WTC11 (cell line): ENCODE measurements around the gene SYCE3. TPM values are rescaled to one million over a fixed set of nuclear protein-coding genes. Genes with fewer than 3 reads are reported as not detected.

Experiments
- ATAC-seq: fragments of 200-7000 bp; cut with Tn5 transposase; 2 replicates; pipeline ENCODE4 v1.10.0; 2021; ENCODE audit warnings: mild to moderate bottlenecking, moderate library complexity
- CTCF ChIA-PET: fragments of 300-600 bp; sonication (Branson Sonifier 250); formaldehyde crosslinking; loops from one replicate; lab custom pipeline; 2021; ENCODE audit warnings: antibody characterized with exemption; lab: Charles Lee
- POLR2A ChIA-PET: fragments of 350-600 bp; sonication (Branson Sonifier 250); formaldehyde crosslinking; loops from one replicate; lab custom pipeline; 2021; ENCODE audit warnings: antibody characterized with exemption; lab: Charles Lee
- DNase-seq: peaks from one replicate; pipeline ENCODE4 v3.0.0; 2021; ENCODE audit warnings: low spot score
- H3K27ac Mint-ChIP-seq: 2 replicates; pipeline ENCODE4 v1.8.0; 2021; ENCODE audit warnings: mixed read lengths
- H3K27me3 Mint-ChIP-seq: 2 replicates; pipeline ENCODE4 v1.8.0; 2021; ENCODE audit warnings: low read depth, mild to moderate bottlenecking, moderate library complexity, mixed read lengths
- H3K36me3 Mint-ChIP-seq: 2 replicates; pipeline ENCODE4 v1.8.0; 2021; ENCODE audit warnings: mixed read lengths
- H3K4me1 Mint-ChIP-seq: 2 replicates; pipeline ENCODE4 v1.8.0; 2022; ENCODE audit warnings: mixed read lengths
- H3K4me3 Mint-ChIP-seq: 2 replicates; pipeline ENCODE4 v1.8.0; 2021; ENCODE audit warnings: mild to moderate bottlenecking, moderate library complexity, mixed read lengths
- H3K9me3 Mint-ChIP-seq: 2 replicates; pipeline ENCODE4 v1.8.0; 2021; ENCODE audit warnings: mixed read lengths
- ATF1 ChIP-seq: sonication (generic); formaldehyde crosslinking; IDR thresholded peaks from 2 replicates; pipeline ENCODE4 v1.8.1; 2023; ENCODE audit warnings: mild to moderate bottlenecking, moderate library complexity, missing genetic modification reagents
- ATF2 ChIP-seq: sonication (generic); formaldehyde crosslinking; IDR thresholded peaks from 2 replicates; pipeline ENCODE4 v1.8.1; 2022; ENCODE audit warnings: low read depth, missing genetic modification reagents, borderline replicate concordance
- E2F4 ChIP-seq: sonication (generic); formaldehyde crosslinking; IDR thresholded peaks from 2 replicates; pipeline ENCODE4 v1.8.1; 2022; ENCODE audit warnings: low read depth, mild to moderate bottlenecking, moderate library complexity, missing genetic modification reagents, borderline replicate concordance
- ETV6 ChIP-seq: sonication (generic); formaldehyde crosslinking; IDR thresholded peaks from 2 replicates; pipeline ENCODE4 v1.8.1; 2022; ENCODE audit warnings: mild to moderate bottlenecking, missing genetic modification reagents
- FOXK1 ChIP-seq: sonication (generic); formaldehyde crosslinking; IDR thresholded peaks from 2 replicates; pipeline ENCODE4 v1.8.0; 2022; ENCODE audit warnings: mild to moderate bottlenecking, moderate library complexity, missing genetic modification reagents
- HMGA2 ChIP-seq: fragments of 250-450 bp; sonication (Bioruptor Pico); IDR thresholded peaks from 2 replicates; pipeline ENCODE4 v1.4.0; 2021; ENCODE audit warnings: mild to moderate bottlenecking, moderate library complexity
- MLX ChIP-seq: sonication (generic); formaldehyde crosslinking; IDR thresholded peaks from 2 replicates; pipeline ENCODE4 v1.8.1; 2023; ENCODE audit warnings: mild to moderate bottlenecking, missing genetic modification reagents, moderate library complexity
- MYBL2 ChIP-seq: sonication (generic); formaldehyde crosslinking; IDR thresholded peaks from 2 replicates; pipeline ENCODE4 v1.8.1; 2023; ENCODE audit warnings: mild to moderate bottlenecking, moderate library complexity, missing genetic modification reagents
- NR2C2 ChIP-seq: sonication (generic); formaldehyde crosslinking; IDR thresholded peaks from 2 replicates; pipeline ENCODE4 v1.8.0; 2022; ENCODE audit warnings: mild to moderate bottlenecking, missing genetic modification reagents
- OVOL2 ChIP-seq: fragments of 250-450 bp; sonication (Bioruptor Pico); IDR thresholded peaks from 2 replicates; pipeline ENCODE4 v1.9.0; 2021; ENCODE audit warnings: mild to moderate bottlenecking, borderline replicate concordance
- PREB ChIP-seq: sonication (generic); formaldehyde crosslinking; IDR thresholded peaks from 2 replicates; pipeline ENCODE4 v1.8.1; 2022; ENCODE audit warnings: mild to moderate bottlenecking, missing genetic modification reagents, moderate library complexity, borderline replicate concordance
- SMAD3 ChIP-seq: sonication (generic); formaldehyde crosslinking; IDR thresholded peaks from 2 replicates; pipeline ENCODE4 v1.8.0; 2022; ENCODE audit warnings: missing genetic modification reagents, mild to moderate bottlenecking, borderline replicate concordance
- SMAD4 ChIP-seq: sonication (generic); formaldehyde crosslinking; IDR thresholded peaks from 2 replicates; pipeline ENCODE4 v1.8.0; 2022; ENCODE audit warnings: mild to moderate bottlenecking, missing genetic modification reagents
- TCF7 ChIP-seq: sonication (generic); formaldehyde crosslinking; IDR thresholded peaks from 2 replicates; pipeline ENCODE4 v1.8.0; 2022; ENCODE audit warnings: mild to moderate bottlenecking, low read depth, missing genetic modification reagents, moderate library complexity
- TEAD4 ChIP-seq: sonication (generic); formaldehyde crosslinking; IDR thresholded peaks from 2 replicates; pipeline ENCODE4 v1.8.0; 2022; ENCODE audit warnings: mild to moderate bottlenecking, missing genetic modification reagents
- ZNF219 ChIP-seq: sonication (generic); formaldehyde crosslinking; IDR thresholded peaks from 2 replicates; pipeline ENCODE4 v1.8.0; 2023; ENCODE audit warnings: missing genetic modification reagents, mild to moderate bottlenecking, borderline replicate concordance
- ZNF512 ChIP-seq: sonication (generic); formaldehyde crosslinking; IDR thresholded peaks from 2 replicates; pipeline ENCODE4 v1.8.1; 2022; ENCODE audit warnings: missing genetic modification reagents, borderline replicate concordance
- total RNA-seq: library from RNA; stranded (reverse); gene quantifications from 3 replicates; pipeline ENCODE4 v1.2.3, GENCODE V29; 2021
- TF ChIP-seq, protein P1 (sequence below): fragments of 250-450 bp; sonication (Bioruptor Pico); conservative IDR thresholded peaks from 2 replicates; pipeline ENCODE4 v1.9.0; 2021; ENCODE audit warnings: mild to moderate bottlenecking

The SYCE3 gene
- total RNA-seq, 1 experiment from 2014 or later: 0.46 TPM

GRCh38 chr22:50530877-50531545 is 31.7 kb downstream of the SYCE3 start:
- peak; percentile 40 for ATAC-seq
- CTCF ChIA-PET: interaction anchor here (1.3 kb wide), 3 partner anchors 23 to 169 kb away, joined by 4 to 7 read pairs (median 7); partner anchors contain the start of genes LMF2, NCAPH2 and SYCE3
- POLR2A ChIA-PET: no interaction called here
- Mint-ChIP-seq H3K4me1 (peaks cover 15% of the 10 kb centered on the region), H3K36me3 (no peaks in the 10 kb centered on the region), H3K9me3 (no peaks in the 10 kb centered on the region), H3K27ac (no peak overlapping the region), H3K4me3 (peak overlapping the region; percentile 72), H3K27me3 (peaks cover 80% of the 10 kb centered on the region)
- TF ChIP-seq TCF7 (CRISPR knock-in tag) (no peak), OVOL2 (CRISPR knock-in tag) (no peak), HMGA2 (CRISPR knock-in tag) (no peak), ATF2 (CRISPR knock-in tag) (no peak), SMAD4 (CRISPR knock-in tag) (no peak), ATF1 (CRISPR knock-in tag) (no peak), ETV6 (no peak), PREB (CRISPR knock-in tag) (no peak), FOXK1 (CRISPR knock-in tag) (no peak), SMAD3 (CRISPR knock-in tag) (no peak), E2F4 (CRISPR knock-in tag) (no peak)
- DNase-seq: peak; percentile 79

- ChIA-PET CTCF (no interaction called here), POLR2A (no interaction called here)
- Mint-ChIP-seq H3K36me3 (no peaks in the 10 kb centered on the region), H3K4me3 (peak overlapping the region; percentile 72), H3K4me1 (peaks cover 15% of the 10 kb centered on the region), H3K27ac (no peak overlapping the region), H3K9me3 (no peaks in the 10 kb centered on the region), H3K27me3 (peaks cover 80% of the 10 kb centered on the region)
- TF ChIP-seq MYBL2 (CRISPR knock-in tag) (no peak), ETV6 (no peak), MLX (CRISPR knock-in tag) (no peak), ZNF219 (no peak), NR2C2 (CRISPR knock-in tag) (no peak), ZNF512 (CRISPR knock-in tag) (no peak), TEAD4 (no peak), FOXK1 (CRISPR knock-in tag) (no peak)
- TF ChIP-seq, protein P1, sequence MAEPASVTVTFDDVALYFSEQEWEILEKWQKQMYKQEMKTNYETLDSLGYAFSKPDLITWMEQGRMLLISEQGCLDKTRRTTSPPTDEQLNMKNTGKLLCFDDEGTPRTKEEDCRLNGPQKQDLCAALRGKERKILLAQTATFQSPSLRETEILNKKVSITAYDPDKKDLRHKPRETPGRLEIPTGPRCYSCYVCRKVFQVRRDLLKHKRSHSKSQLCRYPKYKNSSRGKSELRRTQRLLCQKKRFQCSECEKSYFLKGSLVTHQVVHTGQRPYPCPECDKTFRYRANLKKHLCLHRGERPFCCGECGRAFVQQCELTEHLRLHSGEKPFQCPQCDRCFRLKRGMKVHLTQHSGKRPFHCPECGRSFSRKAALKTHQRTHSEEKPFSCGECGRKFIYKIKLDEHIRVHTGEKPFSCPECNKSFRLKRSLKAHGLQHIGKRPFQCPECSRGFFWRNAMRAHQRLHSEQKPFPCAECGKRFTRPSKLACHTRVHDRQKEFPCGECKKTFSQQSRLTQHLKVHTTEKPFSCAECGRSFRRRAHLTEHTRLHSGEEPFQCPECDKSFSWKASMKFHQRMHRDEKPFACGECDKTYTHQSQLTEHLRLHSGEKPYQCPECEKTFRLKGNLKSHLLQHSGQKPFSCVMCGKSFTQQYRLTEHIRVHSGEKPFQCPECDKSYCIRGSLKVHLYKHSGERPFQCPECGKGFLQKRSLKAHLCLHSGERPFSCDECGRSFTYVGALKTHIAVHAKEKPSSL (CRISPR knock-in tag): no peak
- ATAC-seq: no peak
- DNase-seq: no peak
These were observed 32.2 kb downstream of the SYCE3 start for GRCh38 chr22:50530580-50530876.
